Peyer's patch (tissue), 4 donors: ENCODE results near the gene PRSS50.

Experiments
- CTCF ChIP-seq, 6 experiments: fragments of 450-650 bp in 4 of 6; fragments of 200-600 bp in 2 of 6; sonication (generic) in 1 of 6; IDR thresholded peaks; one replicate each; pipeline ENCODE4 v1.5.1; 2017 to 2019; ENCODE audit warnings: antibody characterized with exemption in 6 of 6, mild to moderate bottlenecking in 3 of 6, moderate library complexity in 1 of 6
- POLR2A ChIP-seq, 2 donors: fragments of 450-650 bp; IDR thresholded peaks; one replicate each; pipeline ENCODE4 v1.5.1; 2017; ENCODE audit warnings: antibody characterized with exemption in 2 of 2, mild to moderate bottlenecking in 2 of 2, moderate library complexity in 2 of 2

- TF ChIP-seq POLR2A (IDR thresholded peaks at IDR 0.05) (no peak), CTCF (IDR thresholded peaks at IDR 0.05) (no peak)
Observed at GRCh38 chr3:46713898-46714552, 3.6 kb downstream of the PRSS50 start.
